Activated naive CD4-positive, alpha-beta T cell treated with anti-CD3 and anti-CD28 coated beads for 36 hours (primary cell): ENCODE data around the gene PNCK. TPM values are rescaled to one million over a fixed set of nuclear protein-coding genes. Genes with fewer than 3 reads are reported as not detected.
"Not testable (repeated sequence)": the region's sequence is repeated elsewhere in the genome, so short reads cannot be mapped to it uniquely, and the experiment has no call there.

ENCODE experiments used
- CTCF ChIA-PET: fragments of 350-600 bp; sonication (Branson Sonifier 250); formaldehyde crosslinking; loops from one replicate; lab custom pipeline; 2021; ENCODE audit warnings: antibody characterized with exemption; lab: Charles Lee
- DNase-seq: peaks from one replicate; pipeline ENCODE4 v3.0.0-alpha.2; 2020
- H3K27ac Mint-ChIP-seq: one replicate; pipeline ENCODE4 v1.8.0; 2021; ENCODE audit warnings: mild to moderate bottlenecking, mixed read lengths
- H3K27me3 Mint-ChIP-seq: one replicate; pipeline ENCODE4 v1.8.0; 2021; ENCODE audit warnings: low read depth, mixed read lengths
- H3K36me3 Mint-ChIP-seq: one replicate; pipeline ENCODE4 v1.8.0; 2021; ENCODE audit warnings: low read depth, mixed read lengths
- H3K4me1 Mint-ChIP-seq: one replicate; pipeline ENCODE4 v1.8.0; 2021; ENCODE audit warnings: low read depth, mixed read lengths
- H3K4me3 Mint-ChIP-seq: one replicate; pipeline ENCODE4 v1.8.0; 2021; ENCODE audit warnings: mild to moderate bottlenecking, moderate library complexity, mixed read lengths
- H3K9me3 Mint-ChIP-seq: one replicate; pipeline ENCODE4 v1.8.0; 2021; ENCODE audit warnings: mixed read lengths
- intact Hi-C: fragments of 100-400 bp; cut with micrococcal nuclease; formaldehyde crosslinking; loops from one replicate; pipeline ENCODE4 v1.15.1; 2023
- total RNA-seq, 2 experiments: library from RNA; stranded (reverse); gene quantifications; one replicate each; pipeline ENCODE4 v1.2.3, GENCODE V29; 2021

Gene PNCK
- total RNA-seq, 2 experiments from 2014 or later, result 0.26 to 0.30 TPM

GRCh38 chrX:153704631-153705402 is 31.2 kb upstream of the PNCK start:
- H3K36me3 Mint-ChIP-seq, intact Hi-C loops, H3K9me3 Mint-ChIP-seq, DNase-seq, H3K4me1 Mint-ChIP-seq, H3K4me3 Mint-ChIP-seq, H3K27ac Mint-ChIP-seq, H3K27me3 Mint-ChIP-seq: not testable (repeated sequence)
- CTCF ChIA-PET, result interaction anchor here (1.2 kb wide), 1 partner anchor 95 kb away, joined by 3 read pairs; no protein-coding TSS in a partner anchor

- no peak for DNase-seq
- Mint-ChIP-seq H3K9me3 (no peaks in the 10 kb centered on the region), H3K27me3 (no peaks in the 10 kb centered on the region), H3K4me3 (no peak overlapping the region), H3K4me1 (peaks cover 2% of the 10 kb centered on the region), H3K36me3 (peaks cover 2% of the 10 kb centered on the region), H3K27ac (no peak overlapping the region)
- intact Hi-C loops, result no loop called here
- CTCF ChIA-PET, result no interaction called here
Observed at GRCh38 chrX:153704021-153704526, 30.5 kb upstream of the PNCK start.

- Mint-ChIP-seq H3K4me1 (no peaks in the 10 kb centered on the region), H3K4me3 (no peak overlapping the region), H3K27ac (no peak overlapping the region), H3K27me3 (no peaks in the 10 kb centered on the region), H3K9me3 (no peaks in the 10 kb centered on the region), H3K36me3 (peaks cover 4% of the 10 kb centered on the region)
- DNase-seq, result no peak
- CTCF ChIA-PET, result interaction anchor here (1.0 kb wide), 1 partner anchor 36 kb away, joined by 3 read pairs; no protein-coding TSS in a partner anchor
- intact Hi-C loops, result no loop called here
Observed at GRCh38 chrX:153703036-153703370, 29.4 kb upstream of the PNCK start.

- CTCF ChIA-PET, result interaction anchor here (1.0 kb wide), 1 partner anchor 35 kb away, joined by 3 read pairs; no protein-coding TSS in a partner anchor
- H3K4me1 Mint-ChIP-seq, result no peaks in the 10 kb centered on the region
Observed at GRCh38 chrX:153702336-153703035, 28.9 kb upstream of the PNCK start.

GRCh38 chrX:153701706-153702105 is 28.1 kb upstream of the PNCK start:
- Mint-ChIP-seq H3K27ac (no peak overlapping the region), H3K4me3 (no peak overlapping the region), H3K36me3 (peaks cover 6% of the 10 kb centered on the region)

More at GRCh38 chrX:153702336-153703035, 28.9 kb upstream of the PNCK start:
- intact Hi-C loops, result no loop called here
- peaks cover 4% of the 10 kb centered on the region for H3K36me3 Mint-ChIP-seq
- no peak overlapping the region for H3K27ac Mint-ChIP-seq
- DNase-seq, result no peak
- H3K9me3 Mint-ChIP-seq, result no peaks in the 10 kb centered on the region
- no peaks in the 10 kb centered on the region for H3K27me3 Mint-ChIP-seq
- no peak overlapping the region for H3K4me3 Mint-ChIP-seq

GRCh38 chrX:153700967-153701366 is 27.4 kb upstream of the PNCK start:
- intact Hi-C loops, result no loop called here
- no peak overlapping the region for H3K4me3 Mint-ChIP-seq
- no peaks in the 10 kb centered on the region for H3K4me1 Mint-ChIP-seq
- H3K36me3 Mint-ChIP-seq, result peaks cover 4% of the 10 kb centered on the region
- CTCF ChIA-PET, result no interaction called here
- no peak for DNase-seq
- H3K27ac Mint-ChIP-seq, result no peak overlapping the region
- no peaks in the 10 kb centered on the region for H3K27me3 Mint-ChIP-seq
- H3K9me3 Mint-ChIP-seq, result no peaks in the 10 kb centered on the region

More at GRCh38 chrX:153701706-153702105, 28.1 kb upstream of the PNCK start:
- DNase-seq, result no peak
- H3K27me3 Mint-ChIP-seq, result no peaks in the 10 kb centered on the region
- CTCF ChIA-PET, result no interaction called here
- no peaks in the 10 kb centered on the region for H3K9me3 Mint-ChIP-seq
- no peaks in the 10 kb centered on the region for H3K4me1 Mint-ChIP-seq
- intact Hi-C loops, result no loop called here

GRCh38 chrX:153700376-153700945 is 26.8 kb upstream of the PNCK start:
- H3K27me3 Mint-ChIP-seq, result no peaks in the 10 kb centered on the region
- DNase-seq, result no peak
- H3K36me3 Mint-ChIP-seq, result peaks cover 4% of the 10 kb centered on the region
- no peak overlapping the region for H3K4me3 Mint-ChIP-seq
- H3K4me1 Mint-ChIP-seq, result no peaks in the 10 kb centered on the region
- CTCF ChIA-PET, result no interaction called here
- intact Hi-C loops, result no loop called here
- H3K27ac Mint-ChIP-seq, result no peak overlapping the region
- no peaks in the 10 kb centered on the region for H3K9me3 Mint-ChIP-seq

- H3K27me3 Mint-ChIP-seq, H3K27ac Mint-ChIP-seq, intact Hi-C loops, H3K36me3 Mint-ChIP-seq, CTCF ChIA-PET, H3K4me1 Mint-ChIP-seq, DNase-seq, H3K4me3 Mint-ChIP-seq, H3K9me3 Mint-ChIP-seq: not testable (repeated sequence)
Observed at GRCh38 chrX:153699784-153700371, 26.3 kb upstream of the PNCK start.

- H3K4me3 Mint-ChIP-seq, H3K9me3 Mint-ChIP-seq, DNase-seq, H3K36me3 Mint-ChIP-seq, intact Hi-C loops, H3K27me3 Mint-ChIP-seq, CTCF ChIA-PET, H3K27ac Mint-ChIP-seq, H3K4me1 Mint-ChIP-seq: not testable (repeated sequence)
Observed at GRCh38 chrX:153699210-153699783, 25.7 kb upstream of the PNCK start.

GRCh38 chrX:153697924-153698865 is 24.6 kb upstream of the PNCK start:
- peaks cover 4% of the 10 kb centered on the region for H3K36me3 Mint-ChIP-seq
- intact Hi-C loops, result no loop called here
- CTCF ChIA-PET, result no interaction called here
- H3K27me3 Mint-ChIP-seq, result no peaks in the 10 kb centered on the region
- no peak overlapping the region for H3K27ac Mint-ChIP-seq
- no peak overlapping the region for H3K4me3 Mint-ChIP-seq
- no peaks in the 10 kb centered on the region for H3K4me1 Mint-ChIP-seq
- DNase-seq, result no peak
- no peaks in the 10 kb centered on the region for H3K9me3 Mint-ChIP-seq

- H3K36me3 Mint-ChIP-seq, CTCF ChIA-PET, H3K4me3 Mint-ChIP-seq, H3K4me1 Mint-ChIP-seq, DNase-seq, intact Hi-C loops, H3K27me3 Mint-ChIP-seq, H3K27ac Mint-ChIP-seq, H3K9me3 Mint-ChIP-seq: not testable (repeated sequence)
Observed at GRCh38 chrX:153696986-153697722, 23.5 kb upstream of the PNCK start.
